Keratinocyte (primary cell): ENCODE results near the gene STARD4. TPM values are rescaled to one million over a fixed set of nuclear protein-coding genes. Genes with fewer than 3 reads are reported as not detected.
A peak's percentile ranks its signal among the peaks of the same experiment; 100 is the strongest.

Experiments used
- DNase-seq: peaks from one replicate; pipeline ENCODE4 v3.0.0-alpha.2; 2011; ENCODE audit warnings: low read depth, missing footprints, low spot score
- FAIRE-seq: peaks from 2 replicates; lab custom pipeline; 2011; peaks lifted over from hg19 to GRCh38; lab: Jason Lieb, UNC
- H2AFZ ChIP-seq: 2 replicates; pipeline ENCODE4 v1.6.0; 2012; ENCODE audit warnings: low read length, control low read depth, inconsistent platforms; ENCODE audit not compliant: control insufficient read depth
- H3K27ac ChIP-seq: 2 replicates; pipeline ENCODE4 v1.5.1; 2011; ENCODE audit warnings: low read length; ENCODE audit not compliant: control insufficient read depth, insufficient read depth
- H3K27me3 ChIP-seq: 3 replicates; pipeline ENCODE4 v1.6.0; 2011; ENCODE audit warnings: low read length; ENCODE audit not compliant: control insufficient read depth, insufficient read depth; ENCODE audit errors: extremely low read depth
- H3K36me3 ChIP-seq, 2 experiments: 2 replicates in 1 of 2; 3 replicates in 1 of 2; pipeline ENCODE4 v1.5.1; 2011; ENCODE audit warnings: low read length in 2 of 2, mild to moderate bottlenecking in 1 of 2; ENCODE audit not compliant: control insufficient read depth in 2 of 2, insufficient read depth in 2 of 2; ENCODE audit errors: extremely low read depth in 1 of 2
- H3K4me1 ChIP-seq: 3 replicates; pipeline ENCODE4 v1.5.1; 2011; ENCODE audit warnings: low read length; ENCODE audit not compliant: control insufficient read depth, insufficient read depth; ENCODE audit errors: extremely low read depth
- H3K4me2 ChIP-seq: 3 replicates; pipeline ENCODE4 v1.6.0; 2011; ENCODE audit warnings: low read depth, low read length; ENCODE audit not compliant: control insufficient read depth, insufficient read depth; ENCODE audit errors: extremely low read depth
- H3K4me3 ChIP-seq, 3 experiments: fragments of 200-600 bp in 1 of 3; sonication (generic) in 1 of 3; 2 replicates in 2 of 3; 3 replicates in 1 of 3; pipeline ENCODE4 v1.5.1; 2011 to 2016; ENCODE audit warnings: low read length in 3 of 3, mild to moderate bottlenecking in 3 of 3, control low read depth in 2 of 3, inconsistent platforms in 1 of 3, low read depth in 1 of 3, mixed read lengths in 1 of 3, mixed run types in 1 of 3, moderate library complexity in 1 of 3; ENCODE audit not compliant: control insufficient read depth in 2 of 3, insufficient read depth in 2 of 3; ENCODE audit errors: extremely low read depth in 1 of 3
- H3K79me2 ChIP-seq: 2 replicates; pipeline ENCODE4 v1.6.0; 2012; ENCODE audit warnings: low read length; ENCODE audit not compliant: control insufficient read depth, insufficient read depth
- H3K9ac ChIP-seq: 3 replicates; pipeline ENCODE4 v1.6.0; 2011; ENCODE audit warnings: low read length; ENCODE audit not compliant: control insufficient read depth, insufficient read depth; ENCODE audit errors: extremely low read depth
- H3K9me1 ChIP-seq: 3 replicates; pipeline ENCODE4 v1.6.0; 2011; ENCODE audit warnings: low read length; ENCODE audit not compliant: control insufficient read depth, insufficient read depth; ENCODE audit errors: extremely low read depth
- H3K9me3 ChIP-seq: 2 replicates; pipeline ENCODE4 v1.5.1; 2012; ENCODE audit warnings: low read depth, low read length; ENCODE audit not compliant: control insufficient read depth
- H4K20me1 ChIP-seq: 3 replicates; pipeline ENCODE4 v1.6.0; 2011; ENCODE audit warnings: low read length; ENCODE audit not compliant: control insufficient read depth, insufficient read depth; ENCODE audit errors: extremely low read depth
- EZH2 ChIP-seq: IDR thresholded peaks from one replicate; pipeline ENCODE4 v1.6.1; 2012; ENCODE audit warnings: inconsistent platforms, mild to moderate bottlenecking, low read length, moderate library complexity
- dilution Hi-C: fragments of 300-500 bp; cut with MboI; formaldehyde crosslinking; loops from one replicate; pipeline ENCODE4 v1.7.0; 2020; ENCODE audit warnings: low sequenced_read_pairs; ENCODE audit not compliant: extremely low pct_ligation_motif_present
- polyA plus RNA-seq, 5 experiments: library from polyadenylated mRNA; depleted of rRNA in 3 of 5; stranded (reverse) in 3 of 5; stranded (forward) in 1 of 5; unstranded in 1 of 5; fragments of >200 nt; gene quantifications; 1 replicate in 1 of 5; 2 replicates in 3 of 5; 3 replicates in 1 of 5; pipeline versions ENCODE4 v1.2.1 to v1.2.3, GENCODE V29; 2011 to 2012; ENCODE audit warnings: missing spikeins in 2 of 5, low read depth in 1 of 5, low replicate concordance in 1 of 5
- TF ChIP-seq, protein P1 (sequence below), 3 experiments: IDR thresholded peaks in 1 of 3; conservative IDR thresholded peaks in 1 of 3; optimal IDR thresholded peaks in 1 of 3; 2 replicates in 2 of 3; 3 replicates in 1 of 3; pipeline versions ENCODE3 to v1.5.1; 2011; ENCODE audit warnings: low read length in 3 of 3, mild to moderate bottlenecking in 3 of 3, moderate library complexity in 2 of 3, control low read depth in 1 of 3, inconsistent platforms in 1 of 3; ENCODE audit not compliant: insufficient read depth in 2 of 3; ENCODE audit errors: extremely low read depth in 1 of 3

STARD4 gene
- polyA plus RNA-seq, 1 donor (not counting 4 experiments of a cell fraction or from before 2014, with no cell fraction given): 86.4 TPM

DNA sequence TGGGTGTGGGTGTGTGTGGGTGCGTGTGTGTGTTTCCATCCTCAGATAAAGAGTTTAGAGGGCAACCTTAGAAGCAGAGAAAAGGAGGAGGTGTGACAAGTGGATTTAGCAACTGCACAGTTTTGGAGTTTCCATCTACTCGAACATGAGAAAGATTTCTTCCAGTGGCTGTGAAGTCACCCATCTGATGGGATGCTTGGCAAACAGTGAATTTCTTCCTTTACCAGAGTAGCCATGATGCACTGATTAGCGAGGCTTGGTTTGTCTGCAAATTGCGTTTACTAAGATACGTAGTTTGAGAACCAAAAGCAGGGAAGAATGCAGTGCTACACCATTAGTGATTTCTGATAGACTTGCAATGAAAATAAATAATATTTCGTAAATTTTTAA is 791 bp upstream of the STARD4 start:
- no peaks in the 10 kb centered on the region for H4K20me1 ChIP-seq
- peak overlapping the region; percentile 78 for H3K9ac ChIP-seq
- H2AFZ ChIP-seq: peak overlapping the region; percentile 77
- DNase-seq (no peak), FAIRE-seq (no peak)
- dilution Hi-C loops: no loop called here
- TF ChIP-seq, protein P1, sequence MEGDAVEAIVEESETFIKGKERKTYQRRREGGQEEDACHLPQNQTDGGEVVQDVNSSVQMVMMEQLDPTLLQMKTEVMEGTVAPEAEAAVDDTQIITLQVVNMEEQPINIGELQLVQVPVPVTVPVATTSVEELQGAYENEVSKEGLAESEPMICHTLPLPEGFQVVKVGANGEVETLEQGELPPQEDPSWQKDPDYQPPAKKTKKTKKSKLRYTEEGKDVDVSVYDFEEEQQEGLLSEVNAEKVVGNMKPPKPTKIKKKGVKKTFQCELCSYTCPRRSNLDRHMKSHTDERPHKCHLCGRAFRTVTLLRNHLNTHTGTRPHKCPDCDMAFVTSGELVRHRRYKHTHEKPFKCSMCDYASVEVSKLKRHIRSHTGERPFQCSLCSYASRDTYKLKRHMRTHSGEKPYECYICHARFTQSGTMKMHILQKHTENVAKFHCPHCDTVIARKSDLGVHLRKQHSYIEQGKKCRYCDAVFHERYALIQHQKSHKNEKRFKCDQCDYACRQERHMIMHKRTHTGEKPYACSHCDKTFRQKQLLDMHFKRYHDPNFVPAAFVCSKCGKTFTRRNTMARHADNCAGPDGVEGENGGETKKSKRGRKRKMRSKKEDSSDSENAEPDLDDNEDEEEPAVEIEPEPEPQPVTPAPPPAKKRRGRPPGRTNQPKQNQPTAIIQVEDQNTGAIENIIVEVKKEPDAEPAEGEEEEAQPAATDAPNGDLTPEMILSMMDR (optimal IDR thresholded peaks at IDR 0.05 in 1 of 3, IDR thresholded peaks at IDR 0.05 in 1 of 3, conservative IDR thresholded peaks at IDR 0.05 in 1 of 3; ENCODE audit: extremely low read depth in 1 of 3, insufficient read depth in 2 of 3, low read length in 3 of 3): no peak
- TF ChIP-seq EZH2: no peak
- H3K36me3 ChIP-seq: no peaks in the 10 kb centered on the region
- peak overlapping the region; percentile 84 to 92 (median 91) for H3K4me3 ChIP-seq
- peaks cover 42% of the 10 kb centered on the region for H3K79me2 ChIP-seq
- H3K4me2 ChIP-seq: peak overlapping the region; percentile 87
- peaks cover 15% of the 10 kb centered on the region for H3K4me1 ChIP-seq
- no peaks in the 10 kb centered on the region for H3K27me3 ChIP-seq
- no peaks in the 10 kb centered on the region for H3K9me1 ChIP-seq
- peak overlapping the region; percentile 89 for H3K27ac ChIP-seq
- no peaks in the 10 kb centered on the region for H3K9me3 ChIP-seq

DNA sequence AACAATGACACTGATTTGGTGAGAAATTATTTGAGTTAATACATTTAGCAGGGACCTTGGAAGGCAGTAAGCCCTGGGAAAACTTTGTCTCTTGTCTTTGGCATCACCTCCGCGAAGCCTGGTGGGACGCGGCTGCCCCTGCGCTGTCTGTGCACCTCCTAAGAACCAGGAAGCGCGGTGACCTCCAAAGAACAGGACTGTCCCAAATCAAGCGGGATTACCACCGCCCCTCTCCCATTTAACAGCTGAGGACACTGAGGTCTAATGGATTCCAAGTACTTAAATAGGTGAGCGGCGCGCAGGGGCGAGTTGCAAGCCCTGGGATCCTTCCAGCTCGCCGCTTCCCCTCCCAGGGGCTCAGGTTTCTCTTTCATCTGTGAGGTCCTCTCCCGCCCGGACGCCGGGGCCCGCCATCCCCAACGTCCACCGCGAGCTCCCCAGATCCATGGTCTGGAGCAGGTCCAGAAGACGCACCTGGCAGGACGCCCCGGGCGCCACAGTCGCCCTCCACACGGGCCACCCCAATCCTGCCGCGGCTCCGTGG is 432 bp downstream of the STARD4 start:
- no peaks in the 10 kb centered on the region for H3K9me1 ChIP-seq
- H3K79me2 ChIP-seq: peaks cover 54% of the 10 kb centered on the region
- no peaks in the 10 kb centered on the region for H3K9me3 ChIP-seq
- H3K36me3 ChIP-seq: no peaks in the 10 kb centered on the region
- peak overlapping the region; percentile 78 for H3K9ac ChIP-seq
- H3K4me3 ChIP-seq: peak overlapping the region; percentile 84 to 92 (median 91)
- dilution Hi-C loops: no loop called here
- DNase-seq (no peak), FAIRE-seq (no peak)
- TF ChIP-seq, protein P1 (optimal IDR thresholded peaks at IDR 0.05 in 1 of 3, IDR thresholded peaks at IDR 0.05 in 1 of 3, conservative IDR thresholded peaks at IDR 0.05 in 1 of 3; ENCODE audit: extremely low read depth in 1 of 3, insufficient read depth in 2 of 3, low read length in 3 of 3): no peak
- no peak for TF ChIP-seq EZH2
- H3K4me2 ChIP-seq: peak overlapping the region; percentile 79
- H2AFZ ChIP-seq: peak overlapping the region; percentile 64
- no peaks in the 10 kb centered on the region for H4K20me1 ChIP-seq
- peaks cover 18% of the 10 kb centered on the region for H3K4me1 ChIP-seq
- no peaks in the 10 kb centered on the region for H3K27me3 ChIP-seq
- peak overlapping the region; percentile 89 for H3K27ac ChIP-seq
